ENCODE measurements around the gene EHF.

DNA sequence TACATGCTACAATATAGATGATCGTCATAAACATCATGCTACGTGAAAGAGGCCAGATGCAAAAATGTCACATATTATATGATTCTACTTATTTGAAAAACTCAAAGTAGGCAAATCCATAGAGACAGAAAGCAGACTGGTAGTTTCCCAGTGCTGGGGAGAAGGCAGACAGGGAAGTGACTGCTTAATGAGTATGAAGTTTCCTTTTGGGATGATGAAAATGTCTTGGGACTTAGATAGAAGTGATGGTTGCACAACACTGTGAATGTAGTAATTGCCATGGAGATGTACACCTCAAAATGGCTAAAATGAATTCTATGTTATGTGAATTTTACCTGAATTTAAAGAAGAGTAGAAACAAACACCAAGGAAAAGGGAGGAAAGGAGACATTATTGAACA lies 45.2 kb upstream of the EHF start:
- TF ChIP-seq, protein P1, sequence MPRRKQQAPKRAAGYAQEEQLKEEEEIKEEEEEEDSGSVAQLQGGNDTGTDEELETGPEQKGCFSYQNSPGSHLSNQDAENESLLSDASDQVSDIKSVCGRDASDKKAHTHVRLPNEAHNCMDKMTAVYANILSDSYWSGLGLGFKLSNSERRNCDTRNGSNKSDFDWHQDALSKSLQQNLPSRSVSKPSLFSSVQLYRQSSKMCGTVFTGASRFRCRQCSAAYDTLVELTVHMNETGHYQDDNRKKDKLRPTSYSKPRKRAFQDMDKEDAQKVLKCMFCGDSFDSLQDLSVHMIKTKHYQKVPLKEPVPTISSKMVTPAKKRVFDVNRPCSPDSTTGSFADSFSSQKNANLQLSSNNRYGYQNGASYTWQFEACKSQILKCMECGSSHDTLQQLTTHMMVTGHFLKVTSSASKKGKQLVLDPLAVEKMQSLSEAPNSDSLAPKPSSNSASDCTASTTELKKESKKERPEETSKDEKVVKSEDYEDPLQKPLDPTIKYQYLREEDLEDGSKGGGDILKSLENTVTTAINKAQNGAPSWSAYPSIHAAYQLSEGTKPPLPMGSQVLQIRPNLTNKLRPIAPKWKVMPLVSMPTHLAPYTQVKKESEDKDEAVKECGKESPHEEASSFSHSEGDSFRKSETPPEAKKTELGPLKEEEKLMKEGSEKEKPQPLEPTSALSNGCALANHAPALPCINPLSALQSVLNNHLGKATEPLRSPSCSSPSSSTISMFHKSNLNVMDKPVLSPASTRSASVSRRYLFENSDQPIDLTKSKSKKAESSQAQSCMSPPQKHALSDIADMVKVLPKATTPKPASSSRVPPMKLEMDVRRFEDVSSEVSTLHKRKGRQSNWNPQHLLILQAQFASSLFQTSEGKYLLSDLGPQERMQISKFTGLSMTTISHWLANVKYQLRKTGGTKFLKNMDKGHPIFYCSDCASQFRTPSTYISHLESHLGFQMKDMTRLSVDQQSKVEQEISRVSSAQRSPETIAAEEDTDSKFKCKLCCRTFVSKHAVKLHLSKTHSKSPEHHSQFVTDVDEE (CRISPR knock-in tag; IDR thresholded peaks at IDR 0.05), result no peak
- TF ChIP-seq BACH2 (CRISPR knock-in tag; IDR thresholded peaks at IDR 0.05; ENCODE audit: borderline replicate concordance) (no peak), ZFP3 (CRISPR knock-in tag; IDR thresholded peaks at IDR 0.05) (no peak), ISL1 (CRISPR knock-in tag; IDR thresholded peaks at IDR 0.05) (no peak), RARB (CRISPR knock-in tag; IDR thresholded peaks at IDR 0.05) (no peak)
- TF ChIP-seq, protein P2, sequence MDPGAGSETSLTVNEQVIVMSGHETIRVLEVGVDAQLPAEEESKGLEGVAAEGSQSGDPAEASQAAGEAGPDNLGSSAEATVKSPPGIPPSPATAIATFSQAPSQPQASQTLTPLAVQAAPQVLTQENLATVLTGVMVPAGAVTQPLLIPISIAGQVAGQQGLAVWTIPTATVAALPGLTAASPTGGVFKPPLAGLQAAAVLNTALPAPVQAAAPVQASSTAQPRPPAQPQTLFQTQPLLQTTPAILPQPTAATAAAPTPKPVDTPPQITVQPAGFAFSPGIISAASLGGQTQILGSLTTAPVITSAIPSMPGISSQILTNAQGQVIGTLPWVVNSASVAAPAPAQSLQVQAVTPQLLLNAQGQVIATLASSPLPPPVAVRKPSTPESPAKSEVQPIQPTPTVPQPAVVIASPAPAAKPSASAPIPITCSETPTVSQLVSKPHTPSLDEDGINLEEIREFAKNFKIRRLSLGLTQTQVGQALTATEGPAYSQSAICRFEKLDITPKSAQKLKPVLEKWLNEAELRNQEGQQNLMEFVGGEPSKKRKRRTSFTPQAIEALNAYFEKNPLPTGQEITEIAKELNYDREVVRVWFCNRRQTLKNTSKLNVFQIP (CRISPR knock-in tag; IDR thresholded peaks at IDR 0.05; ENCODE audit: borderline replicate concordance, low read depth), result no peak
- TF ChIP-seq, protein P3, sequence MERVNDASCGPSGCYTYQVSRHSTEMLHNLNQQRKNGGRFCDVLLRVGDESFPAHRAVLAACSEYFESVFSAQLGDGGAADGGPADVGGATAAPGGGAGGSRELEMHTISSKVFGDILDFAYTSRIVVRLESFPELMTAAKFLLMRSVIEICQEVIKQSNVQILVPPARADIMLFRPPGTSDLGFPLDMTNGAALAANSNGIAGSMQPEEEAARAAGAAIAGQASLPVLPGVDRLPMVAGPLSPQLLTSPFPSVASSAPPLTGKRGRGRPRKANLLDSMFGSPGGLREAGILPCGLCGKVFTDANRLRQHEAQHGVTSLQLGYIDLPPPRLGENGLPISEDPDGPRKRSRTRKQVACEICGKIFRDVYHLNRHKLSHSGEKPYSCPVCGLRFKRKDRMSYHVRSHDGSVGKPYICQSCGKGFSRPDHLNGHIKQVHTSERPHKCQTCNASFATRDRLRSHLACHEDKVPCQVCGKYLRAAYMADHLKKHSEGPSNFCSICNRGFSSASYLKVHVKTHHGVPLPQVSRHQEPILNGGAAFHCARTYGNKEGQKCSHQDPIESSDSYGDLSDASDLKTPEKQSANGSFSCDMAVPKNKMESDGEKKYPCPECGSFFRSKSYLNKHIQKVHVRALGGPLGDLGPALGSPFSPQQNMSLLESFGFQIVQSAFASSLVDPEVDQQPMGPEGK (CRISPR knock-in tag; IDR thresholded peaks at IDR 0.05; ENCODE audit: borderline replicate concordance), result no peak
